ENCODE results near the gene DSG2.

GRCh38 chr18:31578126-31578525 is 80.1 kb downstream of the DSG2 start:
- TF ChIP-seq POLR2A (IDR thresholded peaks at IDR 0.05): no peak
- no peak for TF ChIP-seq CTCF (IDR thresholded peaks at IDR 0.05)
